GM04504 (cell line): ENCODE results near the gene XXYLT1.
A peak's percentile ranks its signal among the peaks of the same experiment; 100 is the strongest.
"Not testable (repeated sequence)": the region's sequence is repeated elsewhere in the genome, so short reads cannot be mapped to it uniquely, and the experiment has no call there.

Source experiments
- DNase-seq: peaks from one replicate; pipeline ENCODE4 v3.0.0-alpha.2; 2012; ENCODE audit warnings: low read depth

XXYLT1 gene

GRCh38 chr3:195226900-195227447, 44.0 kb downstream of the XXYLT1 start:
- no peak for DNase-seq

- DNase-seq, result no peak
These were observed 44.5 kb downstream of the XXYLT1 start for GRCh38 chr3:195226445-195226844.

- DNase-seq, result no peak
These were observed 45.9 kb downstream of the XXYLT1 start for GRCh38 chr3:195224980-195225580.

DNA sequence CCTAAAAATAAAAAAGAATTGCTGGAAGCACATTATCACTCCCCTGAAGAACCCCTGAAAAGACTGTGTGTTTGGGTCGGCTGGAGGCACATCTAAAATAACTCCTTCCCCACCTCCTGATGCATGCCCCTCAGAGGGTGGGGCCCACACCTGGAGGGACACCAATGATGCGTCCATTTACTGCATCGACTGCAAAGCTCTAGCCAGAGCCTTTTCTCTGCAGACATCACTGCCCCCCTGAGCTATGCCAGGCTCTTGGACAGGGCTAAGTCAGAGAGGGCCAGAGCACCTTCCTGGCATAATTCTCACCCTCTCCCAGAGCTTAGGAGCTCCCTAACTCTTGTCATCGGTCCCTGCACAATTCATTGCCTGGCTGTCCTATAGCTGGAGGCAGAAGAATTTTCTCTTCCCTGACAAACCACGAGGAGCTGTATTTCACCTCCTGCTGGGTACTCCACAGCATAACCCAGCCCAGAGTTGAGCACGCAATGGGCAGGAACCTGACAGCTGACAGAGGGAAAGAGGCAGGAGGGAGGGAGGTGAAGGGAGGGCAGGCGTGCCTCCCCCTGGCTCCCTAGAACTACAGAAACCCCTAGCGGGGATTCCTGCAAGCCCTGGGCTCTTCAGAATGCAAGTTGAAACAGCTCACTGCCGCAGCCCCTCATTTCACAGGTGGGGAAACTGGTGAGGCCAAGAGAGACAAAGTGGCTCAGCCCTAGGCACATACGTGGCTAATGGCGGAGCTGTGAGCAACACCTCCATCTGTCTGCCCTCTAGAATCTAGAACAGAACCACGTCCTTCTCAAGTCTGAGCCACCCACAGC, 46.6 kb downstream of the XXYLT1 start:
- no peak for DNase-seq

DNA sequence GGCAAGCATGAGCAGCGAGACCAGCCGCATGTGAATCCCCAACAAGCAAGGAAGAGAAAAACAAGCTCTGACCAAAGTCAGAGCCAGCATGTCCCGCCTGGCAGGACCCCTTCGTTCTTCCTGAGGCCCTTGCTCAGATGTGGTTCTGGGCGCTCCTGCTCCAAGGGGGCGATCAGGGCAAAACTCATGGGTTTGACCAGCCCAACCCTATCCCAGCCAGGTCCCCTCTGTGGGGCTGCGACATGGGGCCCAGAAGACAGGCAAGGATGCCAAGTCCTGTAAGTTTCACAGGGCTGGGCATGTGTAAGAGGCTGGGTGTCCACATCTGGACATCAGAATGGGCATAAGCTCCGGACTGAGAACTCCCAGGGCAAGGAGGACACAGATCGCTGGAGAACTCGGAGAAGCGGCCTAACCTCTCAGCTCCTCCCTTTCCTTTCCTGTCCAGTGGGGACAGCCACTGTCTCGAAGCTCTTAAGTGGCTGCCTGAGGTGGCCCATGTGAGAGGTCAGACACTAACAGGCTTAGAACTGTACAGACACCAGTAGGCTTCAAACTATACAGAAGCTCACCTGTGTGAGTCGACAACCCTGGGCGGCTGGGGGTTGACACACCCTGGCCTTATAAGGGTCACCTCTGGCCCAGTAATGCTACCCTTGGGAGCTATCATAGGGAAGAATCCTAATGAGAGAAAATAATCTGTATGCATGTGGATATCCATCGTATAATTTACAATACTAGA, 48.9 kb downstream of the XXYLT1 start:
- DNase-seq, result no peak

DNA sequence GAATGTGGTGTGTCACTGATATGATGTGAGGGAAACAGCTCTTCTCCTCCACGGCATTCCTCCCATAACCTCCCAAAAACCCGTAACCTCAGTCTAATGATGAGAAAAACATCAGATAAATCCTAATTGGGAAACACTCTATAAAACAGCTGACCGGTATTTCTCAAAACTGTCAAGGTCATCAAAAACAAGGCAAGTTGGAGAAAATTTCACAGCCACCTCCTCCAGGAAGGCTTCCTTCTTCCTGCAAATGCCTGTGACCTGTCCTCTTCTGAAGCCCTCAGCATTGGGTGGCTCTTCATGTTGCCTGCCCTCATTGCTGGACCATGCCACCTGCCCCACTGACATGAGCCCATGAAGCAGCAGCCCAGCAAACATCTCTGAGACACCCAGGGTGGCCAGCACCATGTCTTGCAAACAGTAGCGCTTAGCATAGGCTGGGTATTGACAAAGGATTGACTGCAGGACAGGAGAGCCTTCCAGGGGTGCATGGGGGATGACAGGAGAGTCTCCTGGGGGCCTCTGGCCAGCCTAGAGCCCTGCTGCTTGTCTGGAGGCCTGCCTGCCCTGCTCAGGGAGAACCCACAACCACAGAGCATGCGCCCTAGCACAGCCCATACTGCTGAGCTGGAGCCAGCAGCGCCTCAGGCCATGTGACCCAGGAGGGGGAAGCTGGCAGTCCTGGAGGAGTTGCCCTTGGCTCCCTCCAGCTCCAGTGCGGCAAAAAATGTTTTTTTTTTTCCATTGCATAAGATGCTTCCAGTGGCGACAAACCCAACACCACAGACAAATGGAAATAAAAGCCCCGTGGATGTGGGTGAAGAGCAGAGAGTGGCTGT, 49.7 kb downstream of the XXYLT1 start:
- no peak for DNase-seq

DNA sequence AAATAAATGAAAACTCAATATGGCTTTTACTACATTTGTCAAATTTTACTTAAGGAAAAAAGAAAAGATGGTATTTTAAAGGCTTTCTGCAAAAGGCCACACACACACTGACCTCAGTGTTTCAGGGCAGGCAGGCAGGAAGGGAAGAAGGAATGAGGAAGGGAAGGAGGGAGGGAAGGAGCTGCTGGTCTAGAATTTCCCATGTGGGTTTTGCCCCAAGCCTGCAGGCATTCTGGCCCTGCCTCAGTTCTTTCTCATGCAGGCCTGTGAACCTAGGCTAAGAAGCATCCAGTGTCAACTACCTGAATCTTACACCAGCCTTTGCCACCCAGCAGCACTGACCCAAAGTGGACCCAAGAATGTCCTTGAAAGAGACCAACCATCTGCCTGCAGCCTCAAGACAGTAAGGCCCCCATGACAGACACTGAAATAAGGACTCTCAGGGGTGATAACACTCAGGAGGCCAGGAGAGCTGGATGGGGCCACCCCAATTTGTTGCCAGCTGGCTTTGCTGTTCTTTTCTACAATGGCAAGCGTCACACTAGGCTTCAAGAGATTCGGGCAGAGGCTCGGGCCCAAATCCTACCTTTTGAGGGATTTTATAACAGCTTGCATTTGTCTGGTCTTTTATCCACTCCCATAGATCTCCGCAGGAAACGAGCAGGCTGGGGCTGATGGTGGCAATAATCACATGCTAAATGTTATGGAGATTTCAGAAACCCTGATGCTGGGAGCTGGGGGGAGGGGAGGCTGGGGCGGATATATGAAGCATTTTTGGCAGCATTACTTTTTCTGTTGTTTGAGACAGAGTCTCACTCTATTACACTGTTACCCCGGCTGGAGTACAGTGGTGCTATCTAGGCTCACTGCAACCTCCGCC, 51.4 kb downstream of the XXYLT1 start:
- DNase-seq, result no peak

DNA sequence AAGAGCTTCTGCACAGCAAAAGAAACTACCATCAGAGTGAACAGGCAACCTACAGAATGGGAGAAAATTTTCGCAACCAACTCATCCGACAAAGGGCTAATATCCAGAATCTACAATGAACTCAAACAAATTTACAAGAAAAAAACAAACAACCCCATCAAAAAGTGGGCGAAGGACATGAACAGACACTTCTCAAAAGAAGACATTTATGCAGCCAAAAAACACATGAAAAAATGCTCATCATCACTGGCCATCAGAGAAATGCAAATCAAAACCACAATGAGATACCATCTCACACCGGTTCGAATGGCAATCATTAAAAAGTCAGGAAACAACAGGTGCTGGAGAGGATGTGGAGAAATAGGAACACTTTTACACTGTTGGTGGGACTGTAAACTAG, 52.6 kb downstream of the XXYLT1 start:
- not testable (repeated sequence) for DNase-seq

- not testable (repeated sequence) for DNase-seq
These were observed 55.4 kb downstream of the XXYLT1 start for GRCh38 chr3:195215576-195215975.

- DNase-seq, result no peak
These were observed 56.6 kb downstream of the XXYLT1 start for GRCh38 chr3:195214381-195214780.

DNA sequence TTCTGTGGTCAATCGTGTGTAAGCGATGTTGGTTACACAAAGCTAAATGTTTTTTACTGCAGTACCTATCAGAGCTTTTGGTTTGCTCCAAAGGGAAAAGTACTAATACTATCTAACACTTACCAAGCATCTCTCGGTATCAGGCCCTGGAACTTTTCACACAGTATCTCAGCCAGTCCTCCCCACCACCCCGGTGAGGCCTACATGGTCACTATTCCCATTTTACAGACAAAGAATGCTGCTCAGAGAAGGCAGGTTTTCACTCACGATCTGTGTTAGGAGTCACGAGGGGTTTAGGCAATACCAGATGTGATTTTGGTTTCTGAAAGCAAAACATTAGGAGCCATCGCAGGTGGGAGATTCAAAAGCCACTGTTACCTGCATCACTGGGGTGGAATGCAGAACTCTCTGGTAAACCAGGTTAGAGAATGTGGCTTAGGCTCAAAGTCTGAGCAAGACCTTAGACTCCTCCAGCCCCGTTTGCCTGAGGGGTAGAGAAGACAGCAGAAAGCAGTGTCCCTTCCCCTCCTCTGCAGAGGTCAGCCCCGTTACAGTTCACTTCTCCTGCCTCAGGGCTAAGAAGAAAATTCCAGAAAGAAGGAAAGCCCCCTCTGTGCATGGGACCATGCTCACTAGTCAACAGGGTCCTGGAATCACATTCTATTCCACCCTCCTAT, 57.2 kb downstream of the XXYLT1 start:
- DNase-seq, result no peak

DNA sequence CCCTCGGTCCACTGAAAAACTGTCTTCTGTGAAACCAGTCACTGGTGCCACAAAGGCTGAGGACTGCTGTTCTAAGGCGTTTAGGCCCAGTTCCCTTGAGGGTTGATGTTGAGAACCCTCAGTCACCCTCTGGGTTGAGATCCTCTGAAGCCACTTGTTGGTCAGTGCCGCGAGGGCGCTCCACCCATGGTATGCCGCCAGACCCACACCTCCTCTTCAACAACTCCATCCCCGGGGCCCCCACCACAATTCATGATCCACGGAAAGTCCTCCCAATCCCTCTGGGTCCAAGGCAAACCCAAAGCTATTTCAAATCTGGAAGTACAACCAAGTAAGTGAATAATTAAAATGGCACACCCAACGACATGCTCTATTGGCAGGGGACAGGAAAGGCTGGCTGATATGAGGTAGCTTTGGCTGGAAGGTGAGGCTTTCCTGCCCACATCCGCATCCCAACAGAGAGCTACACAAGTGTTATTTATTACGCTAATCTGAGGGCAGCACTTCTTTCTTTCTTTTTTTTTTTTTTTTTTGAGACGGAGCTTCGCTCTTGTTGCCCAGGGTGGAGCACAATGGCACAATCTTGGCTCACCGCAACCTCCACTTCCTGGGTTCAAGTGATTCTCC, 58.1 kb downstream of the XXYLT1 start:
- no peak for DNase-seq

- DNase-seq, result no peak
These were observed 58.8 kb downstream of the XXYLT1 start for GRCh38 chr3:195212033-195212748.

DNA sequence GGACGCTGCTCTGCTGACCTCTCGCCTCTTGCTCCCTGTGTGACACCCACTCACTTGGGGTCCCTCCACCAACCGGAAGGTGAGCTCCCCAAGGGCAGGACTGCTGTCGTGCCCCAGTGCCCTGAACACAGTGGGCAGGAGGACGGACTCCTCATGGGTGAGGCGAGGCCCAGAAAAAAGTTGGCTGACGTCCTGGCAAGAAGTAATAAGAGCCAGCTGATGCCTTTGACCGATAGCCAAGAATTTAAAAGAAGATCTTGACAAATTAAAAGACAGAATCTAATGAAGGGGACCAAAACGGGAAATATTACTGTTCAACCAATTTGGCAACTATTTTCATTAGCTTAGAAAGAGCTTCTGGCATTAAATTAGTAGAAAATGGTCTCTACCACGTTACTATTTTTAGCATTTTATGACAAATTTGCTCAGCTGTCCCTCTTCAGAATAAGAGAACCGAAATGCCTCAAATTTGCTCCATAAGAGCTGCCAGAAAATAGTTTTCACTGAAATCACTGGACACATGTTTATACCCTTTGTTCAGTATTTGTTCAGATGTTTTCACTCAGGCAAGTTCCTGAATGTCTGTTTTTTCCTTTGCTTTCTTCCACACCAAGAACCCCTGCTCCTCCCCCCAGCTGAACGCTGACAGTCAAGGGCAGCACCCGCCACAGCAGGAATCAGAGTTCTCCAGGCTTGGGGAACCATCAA, 60.5 kb downstream of the XXYLT1 start:
- peak; percentile 89 for DNase-seq

- peak; percentile 57 for DNase-seq
These were observed 61.1 kb downstream of the XXYLT1 start for GRCh38 chr3:195209847-195210265.

GRCh38 chr3:195209083-195209846, 61.7 kb downstream of the XXYLT1 start:
- no peak for DNase-seq

GRCh38 chr3:195208631-195209030, 62.3 kb downstream of the XXYLT1 start:
- DNase-seq, result no peak

- DNase-seq, result no peak
These were observed 62.8 kb downstream of the XXYLT1 start for GRCh38 chr3:195208183-195208582.
